NCI-H2196 (cell line): Measurements from ENCODE around the gene SDCCAG8.

Source experiments
- DNase-seq: peaks from one replicate; lab custom pipeline; 2025; ENCODE audit not compliant: unreplicated experiment; lab: John Stamatoyannopoulos, UW

The SDCCAG8 gene

GRCh38 chr1:243481101-243481500 lies 225.3 kb downstream of the SDCCAG8 start:
- DNase-seq: no peak

GRCh38 chr1:243482141-243483022 lies 226.5 kb downstream of the SDCCAG8 start:
- no peak for DNase-seq

- no peak for DNase-seq
Measured at GRCh38 chr1:243483071-243483771, 227.4 kb downstream of the SDCCAG8 start.

GRCh38 chr1:243483952-243484351 lies 228.1 kb downstream of the SDCCAG8 start:
- DNase-seq: no peak

GRCh38 chr1:243487036-243487648 lies 231.3 kb downstream of the SDCCAG8 start:
- DNase-seq: no peak

GRCh38 chr1:243487649-243488227 lies 231.9 kb downstream of the SDCCAG8 start:
- no peak for DNase-seq

GRCh38 chr1:243488459-243489157 lies 232.8 kb downstream of the SDCCAG8 start:
- no peak for DNase-seq

- no peak for DNase-seq
Measured at GRCh38 chr1:243489158-243489527, 233.3 kb downstream of the SDCCAG8 start.

- no peak for DNase-seq
Measured at GRCh38 chr1:243489681-243490546, 234.1 kb downstream of the SDCCAG8 start.

- DNase-seq: no peak
Measured at GRCh38 chr1:243490748-243491686, 235.2 kb downstream of the SDCCAG8 start.

GRCh38 chr1:243493156-243494129 lies 237.6 kb downstream of the SDCCAG8 start:
- DNase-seq: no peak

GRCh38 chr1:243494741-243495431 lies 239.0 kb downstream of the SDCCAG8 start:
- DNase-seq: no peak

- no peak for DNase-seq
Measured at GRCh38 chr1:243495442-243496186, 239.8 kb downstream of the SDCCAG8 start.

- DNase-seq: no peak
Measured at GRCh38 chr1:243496187-243496646, 240.4 kb downstream of the SDCCAG8 start.

- DNase-seq: no peak
Measured at GRCh38 chr1:243496806-243497205, 241.0 kb downstream of the SDCCAG8 start.

- no peak for DNase-seq
Measured at GRCh38 chr1:243497939-243498681, 242.3 kb downstream of the SDCCAG8 start.
